ENCODE results near the gene PSEN1.

DNA sequence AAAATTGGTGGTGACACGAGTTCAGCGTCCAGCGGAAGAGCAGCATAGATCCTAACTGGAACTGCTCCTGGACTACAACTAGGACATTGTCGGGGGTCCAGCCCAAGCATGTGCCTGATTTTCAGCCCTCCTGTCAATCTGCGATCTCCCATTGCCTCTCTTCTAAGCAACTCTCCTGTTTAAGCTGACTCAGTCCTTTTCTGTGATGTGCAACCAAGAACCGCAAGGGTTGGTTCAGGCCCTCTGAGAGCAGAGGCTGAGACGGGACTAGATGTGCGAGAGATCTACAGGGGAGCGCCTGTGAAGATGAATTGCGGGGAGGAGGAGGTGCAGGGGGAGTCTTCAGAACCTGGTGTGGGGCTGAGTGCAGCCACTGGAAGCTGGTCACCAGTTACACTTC lies 97.3 kb downstream of the PSEN1 start:
- TF ChIP-seq, protein P1, sequence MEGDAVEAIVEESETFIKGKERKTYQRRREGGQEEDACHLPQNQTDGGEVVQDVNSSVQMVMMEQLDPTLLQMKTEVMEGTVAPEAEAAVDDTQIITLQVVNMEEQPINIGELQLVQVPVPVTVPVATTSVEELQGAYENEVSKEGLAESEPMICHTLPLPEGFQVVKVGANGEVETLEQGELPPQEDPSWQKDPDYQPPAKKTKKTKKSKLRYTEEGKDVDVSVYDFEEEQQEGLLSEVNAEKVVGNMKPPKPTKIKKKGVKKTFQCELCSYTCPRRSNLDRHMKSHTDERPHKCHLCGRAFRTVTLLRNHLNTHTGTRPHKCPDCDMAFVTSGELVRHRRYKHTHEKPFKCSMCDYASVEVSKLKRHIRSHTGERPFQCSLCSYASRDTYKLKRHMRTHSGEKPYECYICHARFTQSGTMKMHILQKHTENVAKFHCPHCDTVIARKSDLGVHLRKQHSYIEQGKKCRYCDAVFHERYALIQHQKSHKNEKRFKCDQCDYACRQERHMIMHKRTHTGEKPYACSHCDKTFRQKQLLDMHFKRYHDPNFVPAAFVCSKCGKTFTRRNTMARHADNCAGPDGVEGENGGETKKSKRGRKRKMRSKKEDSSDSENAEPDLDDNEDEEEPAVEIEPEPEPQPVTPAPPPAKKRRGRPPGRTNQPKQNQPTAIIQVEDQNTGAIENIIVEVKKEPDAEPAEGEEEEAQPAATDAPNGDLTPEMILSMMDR (IDR thresholded peaks at IDR 0.05), result no peak
- no peak for TF ChIP-seq ZFX (IDR thresholded peaks at IDR 0.05; ENCODE audit: borderline replicate concordance)

Data from 22Rv1 (cell line).